Liver (tissue), 3 donors: ENCODE measurements around the gene AGAP2.

Source experiments
- GABPA ChIP-seq, 2 donors: IDR thresholded peaks in 1 of 2; conservative IDR thresholded peaks in 1 of 2; 2 replicates each; pipeline ENCODE4 v1.6.1; 2016; ENCODE audit warnings: antibody characterized with exemption in 2 of 2, mild to moderate bottlenecking in 1 of 2, moderate library complexity in 1 of 2
- NR2F2 ChIP-seq: IDR thresholded peaks from 2 replicates; pipeline ENCODE4 v1.6.1; 2016; ENCODE audit warnings: antibody characterized with exemption
- RAD21 ChIP-seq, 2 donors: IDR thresholded peaks; 2 replicates each; pipeline ENCODE4 v1.6.1; 2016; ENCODE audit warnings: antibody characterized with exemption in 2 of 2, mild to moderate bottlenecking in 2 of 2
- SP1 ChIP-seq: IDR thresholded peaks from 2 replicates; pipeline ENCODE4 v1.6.1; 2018; ENCODE audit warnings: antibody characterized with exemption, mild to moderate bottlenecking
- TAF1 ChIP-seq: conservative IDR thresholded peaks from 2 replicates; pipeline ENCODE4 v1.6.1; 2016; ENCODE audit warnings: antibody characterized with exemption, mild to moderate bottlenecking
- TF ChIP-seq, protein P1 (sequence below): IDR thresholded peaks from 2 replicates; pipeline ENCODE4 v1.6.1; 2016; ENCODE audit warnings: antibody characterized with exemption
- TF ChIP-seq, protein P2 (sequence below): IDR thresholded peaks from 2 replicates; pipeline ENCODE4 v1.6.1; 2016; ENCODE audit warnings: antibody characterized with exemption, mild to moderate bottlenecking
- TF ChIP-seq, protein P3 (sequence below): fragments of 150-350 bp; IDR thresholded peaks from 2 replicates; pipeline ENCODE4 v1.5.1; 2017; ENCODE audit warnings: improper control_type of control experiment, low read depth, low read length; ENCODE audit not compliant: missing input control
- TF ChIP-seq, protein P4 (sequence below): IDR thresholded peaks from 2 replicates; pipeline ENCODE4 v1.6.1; 2016; ENCODE audit warnings: antibody characterized with exemption
- donor health status: healthy.
- donor health status: healthy.

DNA sequence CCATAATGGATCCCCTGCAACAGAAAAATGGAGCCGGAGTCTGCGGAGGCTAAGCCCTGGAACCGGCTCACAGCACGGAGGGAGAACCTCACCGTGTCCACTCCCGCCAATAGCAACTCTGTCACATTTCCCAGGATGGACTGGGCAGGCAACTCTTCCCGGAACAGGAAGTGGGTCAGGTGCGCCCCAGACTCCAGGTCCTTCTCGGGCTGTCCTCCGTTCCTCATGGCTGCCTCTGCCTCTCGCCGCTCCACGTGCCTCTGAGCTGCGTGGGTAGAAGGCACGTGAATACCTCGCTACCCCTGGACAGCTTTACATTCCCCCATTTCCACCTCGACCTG lies 26.1 kb upstream of the AGAP2 start:
- TF ChIP-seq GABPA (IDR thresholded peaks at IDR 0.05 in 1 of 2, conservative IDR thresholded peaks at IDR 0.05 in 1 of 2): no peak
- TF ChIP-seq, protein P1, sequence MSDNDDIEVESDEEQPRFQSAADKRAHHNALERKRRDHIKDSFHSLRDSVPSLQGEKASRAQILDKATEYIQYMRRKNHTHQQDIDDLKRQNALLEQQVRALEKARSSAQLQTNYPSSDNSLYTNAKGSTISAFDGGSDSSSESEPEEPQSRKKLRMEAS: no peak
- TF ChIP-seq, protein P2, sequence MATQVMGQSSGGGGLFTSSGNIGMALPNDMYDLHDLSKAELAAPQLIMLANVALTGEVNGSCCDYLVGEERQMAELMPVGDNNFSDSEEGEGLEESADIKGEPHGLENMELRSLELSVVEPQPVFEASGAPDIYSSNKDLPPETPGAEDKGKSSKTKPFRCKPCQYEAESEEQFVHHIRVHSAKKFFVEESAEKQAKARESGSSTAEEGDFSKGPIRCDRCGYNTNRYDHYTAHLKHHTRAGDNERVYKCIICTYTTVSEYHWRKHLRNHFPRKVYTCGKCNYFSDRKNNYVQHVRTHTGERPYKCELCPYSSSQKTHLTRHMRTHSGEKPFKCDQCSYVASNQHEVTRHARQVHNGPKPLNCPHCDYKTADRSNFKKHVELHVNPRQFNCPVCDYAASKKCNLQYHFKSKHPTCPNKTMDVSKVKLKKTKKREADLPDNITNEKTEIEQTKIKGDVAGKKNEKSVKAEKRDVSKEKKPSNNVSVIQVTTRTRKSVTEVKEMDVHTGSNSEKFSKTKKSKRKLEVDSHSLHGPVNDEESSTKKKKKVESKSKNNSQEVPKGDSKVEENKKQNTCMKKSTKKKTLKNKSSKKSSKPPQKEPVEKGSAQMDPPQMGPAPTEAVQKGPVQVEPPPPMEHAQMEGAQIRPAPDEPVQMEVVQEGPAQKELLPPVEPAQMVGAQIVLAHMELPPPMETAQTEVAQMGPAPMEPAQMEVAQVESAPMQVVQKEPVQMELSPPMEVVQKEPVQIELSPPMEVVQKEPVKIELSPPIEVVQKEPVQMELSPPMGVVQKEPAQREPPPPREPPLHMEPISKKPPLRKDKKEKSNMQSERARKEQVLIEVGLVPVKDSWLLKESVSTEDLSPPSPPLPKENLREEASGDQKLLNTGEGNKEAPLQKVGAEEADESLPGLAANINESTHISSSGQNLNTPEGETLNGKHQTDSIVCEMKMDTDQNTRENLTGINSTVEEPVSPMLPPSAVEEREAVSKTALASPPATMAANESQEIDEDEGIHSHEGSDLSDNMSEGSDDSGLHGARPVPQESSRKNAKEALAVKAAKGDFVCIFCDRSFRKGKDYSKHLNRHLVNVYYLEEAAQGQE: no peak
- TF ChIP-seq, protein P3, sequence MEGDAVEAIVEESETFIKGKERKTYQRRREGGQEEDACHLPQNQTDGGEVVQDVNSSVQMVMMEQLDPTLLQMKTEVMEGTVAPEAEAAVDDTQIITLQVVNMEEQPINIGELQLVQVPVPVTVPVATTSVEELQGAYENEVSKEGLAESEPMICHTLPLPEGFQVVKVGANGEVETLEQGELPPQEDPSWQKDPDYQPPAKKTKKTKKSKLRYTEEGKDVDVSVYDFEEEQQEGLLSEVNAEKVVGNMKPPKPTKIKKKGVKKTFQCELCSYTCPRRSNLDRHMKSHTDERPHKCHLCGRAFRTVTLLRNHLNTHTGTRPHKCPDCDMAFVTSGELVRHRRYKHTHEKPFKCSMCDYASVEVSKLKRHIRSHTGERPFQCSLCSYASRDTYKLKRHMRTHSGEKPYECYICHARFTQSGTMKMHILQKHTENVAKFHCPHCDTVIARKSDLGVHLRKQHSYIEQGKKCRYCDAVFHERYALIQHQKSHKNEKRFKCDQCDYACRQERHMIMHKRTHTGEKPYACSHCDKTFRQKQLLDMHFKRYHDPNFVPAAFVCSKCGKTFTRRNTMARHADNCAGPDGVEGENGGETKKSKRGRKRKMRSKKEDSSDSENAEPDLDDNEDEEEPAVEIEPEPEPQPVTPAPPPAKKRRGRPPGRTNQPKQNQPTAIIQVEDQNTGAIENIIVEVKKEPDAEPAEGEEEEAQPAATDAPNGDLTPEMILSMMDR: no peak
- TF ChIP-seq SP1: no peak
- TF ChIP-seq RAD21 (IDR thresholded peaks at IDR 0.05): no peak
- TF ChIP-seq, protein P4, sequence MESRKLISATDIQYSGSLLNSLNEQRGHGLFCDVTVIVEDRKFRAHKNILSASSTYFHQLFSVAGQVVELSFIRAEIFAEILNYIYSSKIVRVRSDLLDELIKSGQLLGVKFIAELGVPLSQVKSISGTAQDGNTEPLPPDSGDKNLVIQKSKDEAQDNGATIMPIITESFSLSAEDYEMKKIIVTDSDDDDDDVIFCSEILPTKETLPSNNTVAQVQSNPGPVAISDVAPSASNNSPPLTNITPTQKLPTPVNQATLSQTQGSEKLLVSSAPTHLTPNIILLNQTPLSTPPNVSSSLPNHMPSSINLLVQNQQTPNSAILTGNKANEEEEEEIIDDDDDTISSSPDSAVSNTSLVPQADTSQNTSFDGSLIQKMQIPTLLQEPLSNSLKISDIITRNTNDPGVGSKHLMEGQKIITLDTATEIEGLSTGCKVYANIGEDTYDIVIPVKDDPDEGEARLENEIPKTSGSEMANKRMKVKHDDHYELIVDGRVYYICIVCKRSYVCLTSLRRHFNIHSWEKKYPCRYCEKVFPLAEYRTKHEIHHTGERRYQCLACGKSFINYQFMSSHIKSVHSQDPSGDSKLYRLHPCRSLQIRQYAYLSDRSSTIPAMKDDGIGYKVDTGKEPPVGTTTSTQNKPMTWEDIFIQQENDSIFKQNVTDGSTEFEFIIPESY: no peak
- no peak for TF ChIP-seq TAF1
- TF ChIP-seq NR2F2: no peak
